ENCODE measurements around the gene IQCE.

DNA sequence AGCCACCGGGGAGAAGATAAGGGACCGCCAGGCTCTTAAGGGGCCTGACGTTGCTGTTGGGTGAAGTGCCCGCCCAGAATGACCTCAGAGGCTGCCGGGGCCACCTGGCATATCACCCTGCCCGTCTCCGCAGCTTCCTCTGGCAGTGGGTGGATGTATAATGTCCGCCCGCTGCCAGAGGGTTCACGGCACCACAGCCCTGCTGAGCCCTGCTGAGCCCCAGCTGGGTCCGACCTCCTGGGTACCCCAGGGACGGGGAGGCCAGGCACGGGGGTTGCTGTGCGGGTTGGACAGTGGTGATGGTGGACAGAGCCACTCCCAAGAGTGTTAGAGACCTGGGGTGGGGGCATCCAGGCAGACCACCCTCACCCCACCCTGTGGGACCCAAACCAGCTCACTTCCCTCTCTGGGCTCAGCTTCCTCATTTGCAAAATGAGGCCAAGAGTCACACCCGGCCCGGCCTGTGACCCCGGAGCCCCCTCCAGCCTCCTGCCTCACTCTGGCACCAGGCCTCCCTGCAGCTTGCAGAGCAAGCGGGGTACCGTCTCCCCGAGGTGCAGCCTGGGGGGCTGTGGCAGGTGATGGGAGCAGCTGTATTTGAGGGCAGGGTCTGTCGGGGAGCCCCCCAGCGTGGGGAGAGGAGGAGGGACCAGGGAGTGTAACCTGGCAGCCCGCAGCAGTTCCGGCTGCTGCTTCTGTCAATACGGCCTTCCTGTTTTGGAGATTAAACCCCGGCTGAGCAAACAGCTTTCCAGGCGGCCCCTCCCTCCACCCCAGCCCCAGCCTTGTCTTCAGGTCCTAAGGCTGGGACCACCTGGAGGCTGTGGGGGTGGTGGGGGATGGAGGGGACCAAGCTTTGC is 47.6 kb upstream of the IQCE start:
- TF ChIP-seq, protein P1, sequence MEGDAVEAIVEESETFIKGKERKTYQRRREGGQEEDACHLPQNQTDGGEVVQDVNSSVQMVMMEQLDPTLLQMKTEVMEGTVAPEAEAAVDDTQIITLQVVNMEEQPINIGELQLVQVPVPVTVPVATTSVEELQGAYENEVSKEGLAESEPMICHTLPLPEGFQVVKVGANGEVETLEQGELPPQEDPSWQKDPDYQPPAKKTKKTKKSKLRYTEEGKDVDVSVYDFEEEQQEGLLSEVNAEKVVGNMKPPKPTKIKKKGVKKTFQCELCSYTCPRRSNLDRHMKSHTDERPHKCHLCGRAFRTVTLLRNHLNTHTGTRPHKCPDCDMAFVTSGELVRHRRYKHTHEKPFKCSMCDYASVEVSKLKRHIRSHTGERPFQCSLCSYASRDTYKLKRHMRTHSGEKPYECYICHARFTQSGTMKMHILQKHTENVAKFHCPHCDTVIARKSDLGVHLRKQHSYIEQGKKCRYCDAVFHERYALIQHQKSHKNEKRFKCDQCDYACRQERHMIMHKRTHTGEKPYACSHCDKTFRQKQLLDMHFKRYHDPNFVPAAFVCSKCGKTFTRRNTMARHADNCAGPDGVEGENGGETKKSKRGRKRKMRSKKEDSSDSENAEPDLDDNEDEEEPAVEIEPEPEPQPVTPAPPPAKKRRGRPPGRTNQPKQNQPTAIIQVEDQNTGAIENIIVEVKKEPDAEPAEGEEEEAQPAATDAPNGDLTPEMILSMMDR (IDR thresholded peaks at IDR 0.05): no peak
- peak in 1 of 2 donors; percentile 14 for TF ChIP-seq POLR2AphosphoS5 (IDR thresholded peaks at IDR 0.05; ENCODE audit: insufficient read depth in 1 of 2, low read depth in 1 of 2)
